Measurements from ENCODE around the gene RBL2.
"Not testable (repeated sequence)": the region's sequence is repeated elsewhere in the genome, so short reads cannot be mapped to it uniquely, and the experiment has no call there.

The RBL2 gene

GRCh38 chr16:53421248-53421647 lies 13.0 kb upstream of the RBL2 start:
- no peak for DNase-seq (ENCODE audit: low read depth, low spot score)
- TF ChIP-seq POLR2AphosphoS5 (IDR thresholded peaks at IDR 0.05; ENCODE audit: borderline replicate concordance, low read depth, low read length) (no peak), EZH2 (IDR thresholded peaks at IDR 0.05) (no peak), FOXP2 (optimal IDR thresholded peaks at IDR 0.05; ENCODE audit: control extremely low read depth, extremely low read length, insufficient read depth) (no peak)
- H3K27ac ChIP-seq, result no peak overlapping the region
- H3K9me3 ChIP-seq (ENCODE audit: low read depth, low read length), result no peaks in the 10 kb centered on the region
- no peak overlapping the region for H3K9ac ChIP-seq (ENCODE audit: insufficient read length)
- no peak overlapping the region for H3K4me3 ChIP-seq
- no peaks in the 10 kb centered on the region for H3K36me3 ChIP-seq (ENCODE audit: insufficient read depth, low read length)

DNA sequence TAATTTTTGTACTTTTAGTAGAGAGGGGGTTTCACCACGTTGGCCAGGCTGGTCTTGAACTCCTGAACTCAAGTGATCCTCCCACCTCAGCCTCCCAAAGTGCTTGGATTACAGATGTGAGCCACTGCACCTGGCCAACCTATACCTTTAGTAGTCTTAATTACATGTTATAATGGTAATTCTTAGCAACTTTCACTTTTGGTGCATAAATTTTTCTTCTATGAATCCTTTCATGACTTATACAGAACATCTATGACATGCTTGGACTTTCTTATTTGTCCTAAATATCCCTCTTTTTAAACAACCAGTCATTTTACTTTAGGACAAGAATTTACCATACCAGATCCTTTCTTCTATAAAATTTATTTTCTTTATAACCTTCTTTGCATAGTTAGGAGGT lies 10.3 kb upstream of the RBL2 start:
- not testable (repeated sequence) for H3K27ac ChIP-seq; H3K9me3 ChIP-seq (ENCODE audit: low read depth, low read length); DNase-seq (ENCODE audit: low read depth, low spot score); H3K4me3 ChIP-seq; H3K36me3 ChIP-seq (ENCODE audit: insufficient read depth, low read length); H3K9ac ChIP-seq (ENCODE audit: insufficient read length)

- H3K9me3 ChIP-seq (ENCODE audit: low read depth, low read length), result no peaks in the 10 kb centered on the region
- H3K9ac ChIP-seq (ENCODE audit: insufficient read length), result no peak overlapping the region
- H3K4me3 ChIP-seq, result no peak overlapping the region
- no peaks in the 10 kb centered on the region for H3K36me3 ChIP-seq (ENCODE audit: insufficient read depth, low read length)
- DNase-seq (ENCODE audit: low read depth, low spot score), result no peak
- TF ChIP-seq FOXP2 (optimal IDR thresholded peaks at IDR 0.05; ENCODE audit: control extremely low read depth, extremely low read length, insufficient read depth) (no peak), POLR2AphosphoS5 (IDR thresholded peaks at IDR 0.05; ENCODE audit: borderline replicate concordance, low read depth, low read length) (no peak), EZH2 (IDR thresholded peaks at IDR 0.05) (no peak)
- H3K27ac ChIP-seq, result no peak overlapping the region
Observed at GRCh38 chr16:53428681-53429080, 5.6 kb upstream of the RBL2 start.

DNA sequence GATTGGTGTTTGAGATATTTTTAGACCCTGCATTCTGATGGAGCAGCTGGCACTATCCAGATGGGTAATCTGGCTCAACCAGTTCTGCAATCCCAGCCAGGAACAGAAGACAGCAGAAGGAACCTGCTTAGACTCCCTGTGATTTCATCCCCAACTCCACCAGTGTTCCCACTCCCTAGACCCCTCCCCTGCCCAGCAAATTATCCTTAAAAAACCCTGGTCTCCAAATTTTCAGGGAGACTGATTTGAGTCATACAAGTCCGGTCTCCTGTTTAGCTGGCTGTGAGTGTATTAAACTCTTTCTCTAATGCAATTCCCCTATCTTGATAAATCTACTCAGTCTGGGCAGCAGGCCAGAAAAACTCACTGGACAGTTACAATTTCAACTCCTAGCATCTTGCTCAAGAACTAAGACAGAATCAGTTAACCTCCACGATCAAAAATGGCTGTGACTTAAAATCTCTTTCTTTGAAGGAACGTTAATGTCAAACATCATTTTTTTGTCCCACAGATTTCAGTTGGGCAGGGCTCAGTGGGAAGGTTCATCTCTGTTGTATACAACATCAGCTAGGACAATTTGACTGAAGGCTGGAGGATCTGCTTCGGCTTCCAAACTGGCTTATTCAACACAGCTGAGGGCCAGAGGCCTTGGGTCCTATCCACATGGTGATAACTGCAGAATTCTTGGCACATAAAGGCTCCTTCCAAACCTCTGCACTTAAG lies 4.9 kb upstream of the RBL2 start:
- TF ChIP-seq FOXP2 (optimal IDR thresholded peaks at IDR 0.05; ENCODE audit: control extremely low read depth, extremely low read length, insufficient read depth) (no peak), POLR2AphosphoS5 (IDR thresholded peaks at IDR 0.05; ENCODE audit: borderline replicate concordance, low read depth, low read length) (no peak), EZH2 (IDR thresholded peaks at IDR 0.05) (no peak)
- no peaks in the 10 kb centered on the region for H3K9me3 ChIP-seq (ENCODE audit: low read depth, low read length)
- H3K4me3 ChIP-seq, result no peak overlapping the region
- DNase-seq (ENCODE audit: low read depth, low spot score), result no peak
- no peak overlapping the region for H3K9ac ChIP-seq (ENCODE audit: insufficient read length)
- H3K27ac ChIP-seq, result no peak overlapping the region
- H3K36me3 ChIP-seq (ENCODE audit: insufficient read depth, low read length), result no peaks in the 10 kb centered on the region

DNA sequence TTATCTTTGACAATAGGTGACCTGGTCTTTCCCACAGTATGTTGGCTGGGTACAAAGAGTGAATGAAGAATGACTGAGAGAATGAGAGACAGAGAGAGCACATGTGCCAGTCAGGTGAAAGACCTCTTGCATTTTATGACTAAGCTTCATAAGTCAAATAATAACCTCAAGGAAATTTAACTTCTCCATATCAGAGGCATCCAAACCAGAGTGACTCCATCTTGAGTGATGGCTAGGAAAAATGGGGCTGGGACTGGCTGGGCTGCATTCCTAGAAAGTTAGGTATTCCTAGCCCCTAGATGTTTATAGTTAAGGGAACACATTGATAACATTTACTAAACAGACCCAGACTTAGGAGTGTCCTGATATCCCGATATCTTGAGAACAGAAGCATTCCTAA lies 3.9 kb upstream of the RBL2 start:
- Histone ChIP-seq H3K9me3 (ENCODE audit: low read depth, low read length) (no peaks in the 10 kb centered on the region), H3K36me3 (ENCODE audit: insufficient read depth, low read length) (no peaks in the 10 kb centered on the region), H3K9ac (ENCODE audit: insufficient read length) (no peak overlapping the region), H3K4me3 (no peak overlapping the region), H3K27ac (no peak overlapping the region)
- no peak for DNase-seq (ENCODE audit: low read depth, low spot score)
- TF ChIP-seq EZH2 (IDR thresholded peaks at IDR 0.05), result no peak
- TF ChIP-seq FOXP2 (optimal IDR thresholded peaks at IDR 0.05; ENCODE audit: control extremely low read depth, extremely low read length, insufficient read depth), result no peak
- TF ChIP-seq POLR2AphosphoS5 (IDR thresholded peaks at IDR 0.05; ENCODE audit: borderline replicate concordance, low read depth, low read length), result no peak

- no peak overlapping the region for H3K4me3 ChIP-seq
- no peaks in the 10 kb centered on the region for H3K9me3 ChIP-seq (ENCODE audit: low read depth, low read length)
- no peak for DNase-seq (ENCODE audit: low read depth, low spot score)
- TF ChIP-seq POLR2AphosphoS5 (IDR thresholded peaks at IDR 0.05; ENCODE audit: borderline replicate concordance, low read depth, low read length) (no peak), EZH2 (IDR thresholded peaks at IDR 0.05) (no peak), FOXP2 (optimal IDR thresholded peaks at IDR 0.05; ENCODE audit: control extremely low read depth, extremely low read length, insufficient read depth) (no peak)
- no peak overlapping the region for H3K27ac ChIP-seq
- no peaks in the 10 kb centered on the region for H3K36me3 ChIP-seq (ENCODE audit: insufficient read depth, low read length)
- H3K9ac ChIP-seq (ENCODE audit: insufficient read length), result no peak overlapping the region
Observed at GRCh38 chr16:53433509-53433908, 762 bp upstream of the RBL2 start.

GRCh38 chr16:53433930-53434376 lies 318 bp upstream of the RBL2 start:
- no peak for TF ChIP-seq POLR2AphosphoS5 (IDR thresholded peaks at IDR 0.05; ENCODE audit: borderline replicate concordance, low read depth, low read length)
- TF ChIP-seq FOXP2 (optimal IDR thresholded peaks at IDR 0.05; ENCODE audit: control extremely low read depth, extremely low read length, insufficient read depth), result no peak
- no peak for TF ChIP-seq EZH2 (IDR thresholded peaks at IDR 0.05)
- H3K9ac ChIP-seq (ENCODE audit: insufficient read length), result no peak overlapping the region
- no peaks in the 10 kb centered on the region for H3K9me3 ChIP-seq (ENCODE audit: low read depth, low read length)
- peak overlapping the region; percentile 83 for H3K4me3 ChIP-seq
- no peak overlapping the region for H3K27ac ChIP-seq
- no peaks in the 10 kb centered on the region for H3K36me3 ChIP-seq (ENCODE audit: insufficient read depth, low read length)
- DNase-seq (ENCODE audit: low read depth, low spot score), result no peak

DNA sequence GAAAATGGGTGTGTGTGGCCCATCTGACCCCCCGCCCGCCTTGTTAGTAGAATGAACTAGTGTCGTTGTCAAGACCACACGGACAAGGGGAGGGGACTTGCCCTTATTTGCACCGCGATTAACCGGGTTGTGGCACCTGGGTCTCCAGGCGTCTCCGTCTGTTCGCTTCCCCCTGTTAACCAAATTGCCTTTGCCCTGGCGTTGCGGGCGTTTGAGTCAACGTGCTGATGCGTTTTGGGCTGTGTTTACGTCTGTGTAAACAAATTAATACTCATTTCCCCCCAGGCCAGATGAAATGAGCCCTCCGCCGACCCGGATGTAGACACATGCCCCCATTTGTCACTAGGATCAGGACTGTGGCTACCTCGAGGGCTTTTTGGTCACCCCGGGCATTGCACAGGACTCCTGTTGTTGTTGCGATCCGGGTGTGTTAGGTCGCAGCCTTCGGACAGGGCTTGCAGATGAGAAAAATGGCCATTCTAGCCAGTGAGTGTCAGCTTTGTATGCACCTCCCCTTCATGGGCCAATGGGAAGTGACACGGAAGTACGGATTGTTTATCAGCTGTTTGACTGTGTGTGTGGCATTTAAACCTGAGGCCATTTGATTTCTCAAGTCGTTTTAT lies 906 bp downstream of the RBL2 start:
- TF ChIP-seq POLR2AphosphoS5 (IDR thresholded peaks at IDR 0.05; ENCODE audit: borderline replicate concordance, low read depth, low read length) (no peak), FOXP2 (optimal IDR thresholded peaks at IDR 0.05; ENCODE audit: control extremely low read depth, extremely low read length, insufficient read depth) (no peak), EZH2 (IDR thresholded peaks at IDR 0.05) (no peak)
- Histone ChIP-seq H3K9ac (ENCODE audit: insufficient read length) (peak overlapping the region; percentile 78), H3K27ac (no peak overlapping the region), H3K36me3 (ENCODE audit: insufficient read depth, low read length) (no peaks in the 10 kb centered on the region), H3K9me3 (ENCODE audit: low read depth, low read length) (no peaks in the 10 kb centered on the region), H3K4me3 (peak overlapping the region; percentile 83)
- DNase-seq (ENCODE audit: low read depth, low spot score), result no peak

DNA sequence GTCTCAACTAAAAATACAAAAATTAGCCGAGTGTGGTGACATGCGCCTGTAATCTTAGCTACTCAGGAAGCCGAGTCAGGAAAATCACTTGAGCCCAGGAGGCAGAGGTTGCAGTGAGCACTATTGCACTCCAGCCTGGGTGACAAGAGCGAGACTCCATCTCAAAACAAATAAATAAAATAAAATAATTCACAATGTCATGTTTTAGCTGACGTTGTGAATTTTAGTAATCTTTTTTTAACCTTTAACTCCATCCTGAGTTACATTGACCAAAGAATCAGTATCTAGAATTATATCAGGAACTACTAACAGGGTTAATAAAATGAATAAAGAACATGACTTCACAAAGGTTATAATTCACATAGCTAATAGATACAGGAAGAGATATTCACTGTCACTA lies 5.9 kb downstream of the RBL2 start:
- Histone ChIP-seq H3K9me3 (ENCODE audit: low read depth, low read length) (no peaks in the 10 kb centered on the region), H3K27ac (no peak overlapping the region), H3K4me3 (no peak overlapping the region), H3K9ac (ENCODE audit: insufficient read length) (no peak overlapping the region), H3K36me3 (ENCODE audit: insufficient read depth, low read length) (no peaks in the 10 kb centered on the region; the same call in 1 of the 2 replicates)
- DNase-seq (ENCODE audit: low read depth, low spot score), result no peak
- TF ChIP-seq FOXP2 (optimal IDR thresholded peaks at IDR 0.05; ENCODE audit: control extremely low read depth, extremely low read length, insufficient read depth) (no peak), POLR2AphosphoS5 (IDR thresholded peaks at IDR 0.05; ENCODE audit: borderline replicate concordance, low read depth, low read length) (no peak), EZH2 (IDR thresholded peaks at IDR 0.05) (no peak)

Data from SK-N-MC (cell line).